Measurements from ENCODE around the gene RAD51B. TPM values are rescaled to one million over a fixed set of nuclear protein-coding genes. Genes with fewer than 3 reads are reported as not detected.

The RAD51B gene
- total RNA-seq, 1 experiment from 2014 or later = 16.7 TPM

DNA sequence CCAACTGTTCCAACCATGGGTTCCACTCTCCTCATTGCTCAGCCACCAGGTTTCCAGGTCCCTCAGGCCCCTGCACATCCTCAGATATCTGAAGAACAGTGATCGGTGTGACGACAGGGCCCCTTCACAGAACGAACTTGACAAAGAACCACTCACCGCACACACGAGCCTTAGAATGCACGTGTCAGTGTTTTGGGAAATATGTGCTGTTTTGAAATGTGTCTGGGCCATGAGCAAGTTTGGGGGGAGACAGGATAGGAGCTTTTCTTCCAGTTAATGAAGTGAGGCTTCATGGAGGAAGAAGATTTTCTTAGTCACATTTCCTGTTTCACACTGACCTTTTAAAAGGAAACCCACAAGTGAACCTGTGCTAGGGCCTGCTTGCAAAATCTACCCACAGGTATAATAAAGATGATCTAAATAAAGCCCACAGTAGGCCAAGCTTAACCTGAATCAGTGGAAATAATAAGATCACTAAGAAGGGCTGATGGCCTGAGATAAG, 914.7 kb downstream of the RAD51B start:
- H3K4me1 Mint-ChIP-seq = peaks cover 23 to 52% of the 10 kb centered on the region in 2 experiments
- Histone ChIP-seq H3K4me2 (ENCODE audit: insufficient read depth, insufficient read length, low read length) (no peak overlapping the region), H2BK120ac (ENCODE audit: low read depth, low read length, poor library complexity, severe bottlenecking) (no peak overlapping the region), H3K9ac (ENCODE audit: extremely low read depth, insufficient read length, low read length) (no peak overlapping the region), H2BK5ac (ENCODE audit: insufficient read length, low read length) (no peak overlapping the region), H2BK12ac (ENCODE audit: insufficient read length, low read depth, low read length) (no peak overlapping the region), H3K18ac (ENCODE audit: insufficient read length, low read depth, low read length) (no peak overlapping the region), H3K9me3 (ENCODE audit: control insufficient read depth, low read depth, low read length) (no peaks in the 10 kb centered on the region), H4K5ac (ENCODE audit: insufficient read length, low read depth, low read length) (no peak overlapping the region), H3T11ph (ENCODE audit: low read length) (no peak overlapping the region), H3K23ac (ENCODE audit: insufficient read length, low read depth, low read length) (no peak overlapping the region), H2BK15ac (ENCODE audit: low read depth, low read length) (no peak overlapping the region), H3K23me2 (ENCODE audit: insufficient read length, low read depth, low read length, poor library complexity, severe bottlenecking) (no peaks in the 10 kb centered on the region), H3K79me2 (ENCODE audit: insufficient read depth, low read length) (no peaks in the 10 kb centered on the region), H2BK20ac (ENCODE audit: low read depth, low read length, poor library complexity, severe bottlenecking) (no peak overlapping the region), H3K79me1 (ENCODE audit: insufficient read depth, low read depth, low read length, poor library complexity, severe bottlenecking) (no peaks in the 10 kb centered on the region), H2AFZ (ENCODE audit: low read length) (no peak overlapping the region), H3K4ac (ENCODE audit: low read depth, low read length) (no peak overlapping the region), H4K20me1 (ENCODE audit: control insufficient read depth, insufficient read depth, insufficient read length) (no peaks in the 10 kb centered on the region), H3K27ac (ENCODE audit: insufficient read length, low read depth, low read length) (no peak overlapping the region), H3K27me3 (ENCODE audit: insufficient read depth, low read length) (no peaks in the 10 kb centered on the region), H3K56ac (ENCODE audit: insufficient read length, low read depth, low read length) (no peak overlapping the region), H2AK5ac (ENCODE audit: insufficient read length, low read length) (no peak overlapping the region), H3K4me1 (ENCODE audit: insufficient read depth, low read length) (peaks cover 3% of the 10 kb centered on the region; the same call in 1 of the 2 replicates), H3K14ac (ENCODE audit: insufficient read depth, low read length) (no peak overlapping the region), H4K8ac (replicated peaks; ENCODE audit: insufficient read length, low read depth, low read length) (no peak overlapping the region), H4K91ac (ENCODE audit: insufficient read length, low read depth, low read length) (no peak overlapping the region)
- H3K27ac Mint-ChIP-seq = no peak overlapping the region
- no CpG with 5 or more reads among the region's 6 CpGs for WGBS (ENCODE audit: extremely low coverage, insufficient read length, low lambda C conversion rate)
- TF ChIP-seq, protein P1, sequence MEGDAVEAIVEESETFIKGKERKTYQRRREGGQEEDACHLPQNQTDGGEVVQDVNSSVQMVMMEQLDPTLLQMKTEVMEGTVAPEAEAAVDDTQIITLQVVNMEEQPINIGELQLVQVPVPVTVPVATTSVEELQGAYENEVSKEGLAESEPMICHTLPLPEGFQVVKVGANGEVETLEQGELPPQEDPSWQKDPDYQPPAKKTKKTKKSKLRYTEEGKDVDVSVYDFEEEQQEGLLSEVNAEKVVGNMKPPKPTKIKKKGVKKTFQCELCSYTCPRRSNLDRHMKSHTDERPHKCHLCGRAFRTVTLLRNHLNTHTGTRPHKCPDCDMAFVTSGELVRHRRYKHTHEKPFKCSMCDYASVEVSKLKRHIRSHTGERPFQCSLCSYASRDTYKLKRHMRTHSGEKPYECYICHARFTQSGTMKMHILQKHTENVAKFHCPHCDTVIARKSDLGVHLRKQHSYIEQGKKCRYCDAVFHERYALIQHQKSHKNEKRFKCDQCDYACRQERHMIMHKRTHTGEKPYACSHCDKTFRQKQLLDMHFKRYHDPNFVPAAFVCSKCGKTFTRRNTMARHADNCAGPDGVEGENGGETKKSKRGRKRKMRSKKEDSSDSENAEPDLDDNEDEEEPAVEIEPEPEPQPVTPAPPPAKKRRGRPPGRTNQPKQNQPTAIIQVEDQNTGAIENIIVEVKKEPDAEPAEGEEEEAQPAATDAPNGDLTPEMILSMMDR (conservative IDR thresholded peaks at IDR 0.05) = no peak
- DNase-seq = no peak
- no peaks in the 10 kb centered on the region for H3K9me3 Mint-ChIP-seq
- H3K4me3 Mint-ChIP-seq = no peak overlapping the region
- peaks cover 8% of the 10 kb centered on the region for H3K27me3 Mint-ChIP-seq (ENCODE audit: low read depth)
- no peaks in the 10 kb centered on the region for H3K36me3 Mint-ChIP-seq (ENCODE audit: insufficient read depth in 1 of 3, low read depth in 3 of 3)
